ENCODE data around the gene LYL1.

The LYL1 gene

DNA sequence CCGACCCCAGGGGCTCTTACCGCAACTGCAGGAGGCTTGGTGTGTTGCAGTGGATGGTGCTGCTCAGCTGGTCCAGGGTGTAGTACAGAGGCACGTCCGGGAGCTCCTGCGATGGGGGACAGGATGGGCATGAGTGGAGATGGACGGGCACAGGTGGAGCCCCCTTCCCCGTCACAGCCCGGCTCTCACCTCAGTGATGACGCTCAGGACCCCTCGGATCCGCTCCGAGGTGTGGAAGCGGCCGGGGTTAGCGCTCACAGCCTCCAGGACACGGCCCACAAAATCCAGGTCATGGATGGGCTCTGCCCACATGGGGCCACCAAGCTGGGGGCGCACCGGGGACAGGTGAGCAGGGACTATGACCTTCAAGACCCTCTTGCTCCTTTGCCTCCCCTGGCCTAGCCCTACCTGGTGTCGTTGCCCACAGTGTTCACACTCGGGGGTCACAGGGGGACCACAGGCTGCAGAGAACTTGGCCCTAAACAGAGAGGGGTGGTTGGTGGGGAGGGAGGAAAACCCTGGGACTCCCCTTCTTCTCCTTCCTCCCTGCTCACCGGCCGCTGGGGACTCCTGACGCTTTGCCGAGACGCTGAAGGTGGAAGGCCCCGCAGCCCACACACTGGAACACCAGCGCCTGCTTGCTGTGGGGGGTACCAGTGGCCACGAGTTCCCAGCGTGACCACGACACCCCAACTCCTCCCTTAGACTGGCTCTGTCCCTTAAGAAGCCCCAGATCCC lies 6.9 kb upstream of the LYL1 start:
- no peak for DNase-seq

DNA sequence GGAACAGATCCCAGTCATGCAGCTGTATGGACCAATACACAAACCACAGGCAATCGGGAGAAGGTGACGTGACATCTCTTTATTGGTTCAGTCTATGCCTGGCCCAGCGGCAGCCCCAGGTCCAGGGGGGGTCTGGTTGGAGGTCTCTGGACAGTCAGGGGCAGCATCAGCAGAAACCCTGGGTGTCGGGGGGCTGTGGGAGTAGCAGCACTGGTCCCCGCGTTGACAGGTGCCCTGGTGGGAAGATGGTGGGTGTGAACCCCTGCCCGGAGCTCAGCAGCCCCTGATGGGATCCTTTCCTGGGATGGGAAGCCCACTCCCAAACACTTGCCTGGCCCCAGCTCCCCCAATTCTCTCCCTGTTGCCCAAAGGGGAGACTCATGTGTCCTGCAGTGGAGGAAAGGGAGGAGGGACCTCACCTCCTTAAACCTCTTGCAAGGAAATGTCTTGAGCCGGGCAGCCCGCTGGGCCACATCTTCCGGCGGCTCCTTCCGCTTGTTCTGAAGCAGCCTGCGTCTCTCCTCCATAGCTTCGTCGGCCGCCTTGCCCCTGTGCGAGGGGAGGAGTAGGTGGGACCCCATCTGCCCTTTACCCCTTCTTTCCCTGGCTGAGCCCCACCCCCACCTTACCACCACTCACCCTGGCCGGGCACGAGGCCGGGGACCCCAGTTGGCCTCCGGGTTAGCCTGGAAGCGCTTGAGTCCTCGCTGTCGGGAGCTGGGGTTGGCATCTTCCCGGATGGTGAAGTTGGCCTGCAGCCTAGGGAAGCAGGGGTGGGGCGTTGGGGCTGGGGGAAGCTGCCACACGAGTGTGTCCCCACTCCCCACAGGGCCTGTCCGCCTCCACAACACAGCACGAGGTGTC lies 2.4 kb upstream of the LYL1 start:
- no peak for DNase-seq

DNA sequence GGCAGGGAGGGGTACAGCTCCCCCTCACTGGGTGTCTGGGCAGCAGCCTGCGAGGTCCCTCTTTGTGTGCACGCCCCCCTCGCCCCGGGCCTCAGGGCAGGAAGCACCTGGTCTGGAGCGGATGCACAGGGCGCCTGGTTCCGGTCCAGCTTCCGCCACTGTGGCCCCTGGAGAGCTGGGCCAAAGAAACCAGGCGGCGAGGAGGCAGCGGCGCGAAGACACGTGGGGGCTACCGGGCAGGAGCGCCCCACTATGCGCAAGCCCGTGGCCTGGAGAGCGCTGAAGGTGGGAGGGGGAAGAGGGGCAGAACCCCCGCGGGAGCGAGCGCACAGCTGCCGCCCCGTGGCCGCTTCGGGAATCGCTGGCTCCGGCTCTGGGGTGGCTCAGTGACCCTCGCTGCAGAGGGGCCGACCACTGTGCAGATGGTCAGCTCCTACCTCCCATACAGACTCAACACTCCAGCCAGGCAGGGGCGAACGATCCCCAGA lies 1.7 kb upstream of the LYL1 start:
- no peak for DNase-seq

DNA sequence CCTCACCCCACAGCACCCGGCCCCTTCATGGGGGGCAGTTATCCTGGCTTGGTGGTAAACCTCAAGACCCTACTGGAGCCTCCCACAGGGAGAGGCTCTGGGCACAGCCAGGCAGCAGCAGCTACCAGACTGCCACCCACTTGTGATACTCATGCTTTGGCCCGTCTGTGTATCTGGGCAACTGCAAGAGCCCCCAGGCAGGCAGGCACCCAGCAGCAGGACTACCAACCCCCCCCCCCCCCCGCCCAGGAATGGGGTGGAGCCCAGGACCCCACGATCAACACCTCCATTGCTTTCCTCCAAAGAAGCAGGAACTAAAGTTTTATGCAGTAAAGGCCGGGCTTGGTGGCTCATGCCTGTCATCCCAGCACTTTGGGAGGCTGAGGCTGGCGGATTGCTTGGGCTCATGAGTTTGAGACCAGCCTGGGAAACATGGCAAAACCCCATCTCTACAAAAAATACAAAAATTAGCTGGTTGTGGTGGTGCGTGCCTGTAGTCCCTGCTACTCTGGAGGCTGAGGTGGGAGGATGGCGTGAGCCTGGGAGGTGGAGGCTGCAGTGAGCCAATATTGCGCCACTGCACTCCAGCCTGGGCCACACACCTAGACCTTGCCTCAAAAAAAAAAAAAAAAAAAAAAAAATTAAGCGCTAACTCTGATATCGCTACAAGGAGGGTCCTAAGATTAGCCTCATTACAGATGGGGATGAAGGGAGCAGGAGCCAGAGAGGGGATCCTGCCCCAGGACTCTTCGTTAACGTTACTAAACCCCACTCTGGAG lies 1.1 kb upstream of the LYL1 start:
- no peak for DNase-seq

DNA sequence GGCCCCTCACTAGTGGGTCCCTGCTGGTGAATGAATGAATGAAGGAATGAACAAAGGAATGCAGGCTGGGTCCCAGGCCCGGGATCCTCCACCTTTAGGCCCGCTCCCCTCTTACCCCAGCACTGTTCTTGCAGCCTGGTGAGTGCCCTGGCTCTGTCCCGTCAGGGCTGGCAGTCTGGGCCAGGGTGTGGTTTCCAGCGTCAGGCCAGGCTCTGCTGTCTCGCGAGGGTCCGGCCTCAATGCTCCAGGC lies 317 bp downstream of the LYL1 start:
- DNase-seq = no peak

DNA sequence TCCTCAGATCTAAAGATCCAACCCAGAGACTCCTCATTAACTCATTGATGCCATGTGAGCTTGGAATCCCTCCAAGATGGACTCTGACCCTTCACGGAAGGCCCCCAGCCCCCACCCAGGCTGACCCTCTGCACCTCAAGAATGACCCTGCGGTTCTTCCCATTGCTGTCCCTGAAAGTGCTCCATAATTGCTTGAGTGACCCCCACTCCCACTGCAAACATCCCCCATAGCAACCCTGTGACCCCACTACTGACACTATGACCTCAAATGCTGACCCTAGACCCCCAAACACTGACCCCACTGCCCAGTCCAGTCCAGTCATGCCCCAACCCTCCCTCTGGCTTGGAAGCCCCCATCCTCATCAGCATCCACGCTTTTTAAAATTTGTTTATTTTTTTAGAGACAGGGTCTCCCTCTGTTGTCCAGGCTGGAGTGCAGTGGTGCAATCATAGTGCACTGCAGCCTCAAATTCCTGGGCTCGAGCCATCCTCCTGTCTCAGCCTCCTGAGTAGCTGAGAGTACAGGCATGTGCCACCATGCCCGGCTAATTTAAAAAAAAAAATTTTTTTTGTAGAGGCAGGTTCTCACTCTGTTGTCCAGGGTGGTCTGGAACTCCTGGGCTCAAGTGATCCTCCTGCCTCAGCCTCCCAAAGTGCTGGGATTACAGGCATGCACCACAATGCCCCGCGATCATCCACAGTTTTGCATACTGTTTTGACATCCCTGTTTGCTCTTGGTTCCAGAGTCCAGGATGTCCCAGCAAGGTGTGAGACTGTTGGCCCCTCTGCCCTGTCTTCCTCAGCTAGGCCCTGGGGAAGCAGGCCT lies 855 bp downstream of the LYL1 start:
- DNase-seq = no peak

DNA sequence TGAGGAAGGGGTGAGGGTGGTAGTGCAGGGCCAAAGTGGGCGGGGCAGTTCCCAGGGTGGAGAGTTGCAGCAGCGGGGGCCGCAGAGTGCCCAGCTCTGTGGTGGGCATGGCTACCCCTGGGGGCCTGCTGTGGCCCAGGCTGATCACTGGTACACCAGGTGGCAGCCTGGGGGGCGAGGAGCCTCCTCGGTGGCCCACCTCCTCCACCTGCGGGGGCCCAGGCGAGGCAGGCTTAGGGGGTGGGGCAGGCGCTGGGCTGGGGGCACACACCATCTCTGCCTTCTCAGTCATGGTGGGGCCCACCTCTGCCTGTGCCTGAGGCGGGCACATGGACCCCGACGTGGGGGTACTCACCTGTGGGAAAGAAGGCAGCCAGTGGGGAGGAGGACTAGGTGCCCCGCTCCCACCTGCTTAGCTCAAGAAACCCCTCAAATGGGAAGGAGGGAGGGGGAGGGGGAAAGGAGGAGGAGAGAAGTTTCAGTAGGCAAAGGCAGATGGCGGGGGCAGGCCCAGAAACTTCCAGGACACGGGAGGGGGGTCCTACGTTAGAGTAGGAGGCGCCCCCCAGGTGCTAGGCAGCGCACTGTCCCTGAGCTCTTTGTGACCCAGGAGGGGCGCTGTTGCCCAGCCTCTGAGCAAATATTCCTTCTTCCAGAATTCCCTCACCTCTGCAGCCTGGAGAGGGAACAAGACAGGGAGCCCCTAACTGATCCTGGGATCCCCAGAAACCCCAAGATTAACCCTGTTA lies 1.6 kb downstream of the LYL1 start:
- DNase-seq = no peak

DNA sequence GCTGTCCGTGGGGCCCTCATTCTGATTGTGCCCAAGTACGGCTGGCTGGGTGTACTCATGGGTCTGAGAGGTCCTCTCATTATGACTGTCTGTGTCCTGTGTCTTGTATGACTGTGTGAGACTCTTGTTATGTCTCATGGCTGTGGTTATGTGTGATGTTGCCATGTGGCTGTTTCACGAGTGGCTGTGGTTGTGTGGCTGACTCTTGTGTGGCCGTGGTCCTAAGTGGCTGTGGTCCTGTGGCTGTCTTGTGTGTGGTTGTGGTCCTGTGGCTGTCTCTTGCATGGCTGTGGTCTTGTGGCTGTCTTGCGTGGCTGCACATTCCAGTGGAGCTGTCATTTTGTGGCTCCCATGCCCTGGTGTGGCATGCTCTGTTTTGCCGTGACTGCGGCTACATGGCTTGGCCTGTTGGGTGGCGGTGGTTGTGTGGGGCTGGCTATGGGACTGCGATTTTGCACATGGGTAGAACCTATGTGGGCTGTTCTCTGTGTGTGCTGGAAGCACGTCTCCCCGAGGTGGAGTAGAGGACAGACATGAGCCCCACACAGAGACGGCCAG lies 2.5 kb downstream of the LYL1 start:
- DNase-seq = no peak

DNA sequence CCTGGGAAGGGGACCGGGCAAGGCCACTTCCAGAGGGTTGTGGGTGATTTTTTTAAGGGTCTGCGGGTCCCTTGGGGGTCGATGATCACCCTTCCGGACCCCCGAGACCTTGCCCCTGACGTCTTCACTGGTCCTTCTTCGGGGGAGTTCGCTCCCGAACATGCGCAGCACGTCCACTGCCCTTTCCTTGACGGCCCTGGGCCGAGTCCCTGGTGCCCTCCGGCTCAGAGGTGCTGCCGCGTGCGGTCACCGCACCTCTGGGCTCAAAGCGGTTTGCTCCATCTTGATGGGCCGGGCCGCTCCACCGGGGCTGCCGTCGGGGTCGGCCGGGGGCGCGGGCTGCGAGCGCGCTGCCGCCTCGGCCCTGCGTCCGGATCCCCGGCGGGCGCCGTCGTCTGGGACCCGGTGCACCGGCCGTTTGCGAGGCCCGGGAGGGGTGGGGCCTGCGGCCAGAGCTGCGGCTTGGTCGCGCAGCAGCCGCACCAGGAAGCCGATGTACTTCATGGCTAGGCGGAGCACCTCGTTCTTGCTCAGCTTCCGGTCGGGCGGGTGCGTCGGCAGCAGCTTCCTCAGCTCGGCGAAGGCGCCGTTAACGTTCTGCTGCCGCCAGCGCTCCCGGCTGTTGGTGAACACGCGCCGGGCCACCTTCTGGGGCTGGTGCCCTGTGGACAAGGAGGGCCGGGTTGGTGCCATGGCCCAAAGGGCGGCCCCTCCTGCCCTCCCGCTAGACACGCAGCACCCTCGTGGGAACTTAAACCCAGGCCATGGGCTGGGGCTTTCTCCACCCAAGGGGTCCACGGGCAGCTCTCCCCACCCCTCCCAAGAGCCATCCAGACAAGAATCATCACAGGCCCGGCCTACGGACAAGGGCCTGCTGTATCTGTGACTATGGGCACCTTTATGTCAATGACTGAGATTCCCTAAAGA lies 3.3 kb downstream of the LYL1 start:
- DNase-seq = no peak

DNA sequence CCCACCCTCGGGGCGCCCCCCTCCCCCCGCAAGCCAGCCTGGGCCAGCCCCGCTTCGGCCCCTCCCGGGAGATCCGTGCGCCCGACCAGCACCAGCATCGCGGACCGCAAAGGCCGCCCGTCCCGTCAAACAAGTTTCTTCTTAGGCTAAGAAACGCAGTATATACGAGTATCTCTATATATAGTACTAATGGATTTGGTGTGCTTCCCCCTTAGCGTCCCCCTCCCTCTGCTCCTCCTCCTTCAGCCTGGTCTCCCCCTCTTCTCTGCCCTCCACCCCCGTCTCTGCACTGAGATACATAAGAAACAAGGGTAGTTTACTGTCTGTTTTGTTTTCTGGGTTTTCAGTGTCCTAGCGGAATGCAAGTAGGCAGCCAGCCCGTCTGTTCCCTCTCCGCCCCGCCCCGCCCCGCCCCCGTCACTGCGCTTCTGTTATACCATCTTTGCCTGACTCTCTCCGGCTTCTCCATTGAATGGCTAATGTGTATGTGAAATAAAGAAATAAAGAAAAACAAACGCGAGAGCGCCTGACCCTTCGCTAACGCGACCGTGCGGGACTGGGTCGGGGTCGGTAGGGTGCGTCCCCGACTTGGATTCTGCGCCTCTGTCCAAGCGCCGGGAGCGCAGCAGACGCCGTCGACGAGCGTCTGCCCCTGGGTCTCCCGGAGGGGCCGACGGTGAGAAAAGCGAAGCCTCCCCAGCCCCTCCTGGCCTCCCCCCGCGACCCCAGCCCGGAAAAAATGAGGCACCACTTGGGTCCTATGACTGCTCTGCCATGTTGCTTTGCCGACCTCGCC lies 4.2 kb downstream of the LYL1 start:
- DNase-seq = no peak

DNA sequence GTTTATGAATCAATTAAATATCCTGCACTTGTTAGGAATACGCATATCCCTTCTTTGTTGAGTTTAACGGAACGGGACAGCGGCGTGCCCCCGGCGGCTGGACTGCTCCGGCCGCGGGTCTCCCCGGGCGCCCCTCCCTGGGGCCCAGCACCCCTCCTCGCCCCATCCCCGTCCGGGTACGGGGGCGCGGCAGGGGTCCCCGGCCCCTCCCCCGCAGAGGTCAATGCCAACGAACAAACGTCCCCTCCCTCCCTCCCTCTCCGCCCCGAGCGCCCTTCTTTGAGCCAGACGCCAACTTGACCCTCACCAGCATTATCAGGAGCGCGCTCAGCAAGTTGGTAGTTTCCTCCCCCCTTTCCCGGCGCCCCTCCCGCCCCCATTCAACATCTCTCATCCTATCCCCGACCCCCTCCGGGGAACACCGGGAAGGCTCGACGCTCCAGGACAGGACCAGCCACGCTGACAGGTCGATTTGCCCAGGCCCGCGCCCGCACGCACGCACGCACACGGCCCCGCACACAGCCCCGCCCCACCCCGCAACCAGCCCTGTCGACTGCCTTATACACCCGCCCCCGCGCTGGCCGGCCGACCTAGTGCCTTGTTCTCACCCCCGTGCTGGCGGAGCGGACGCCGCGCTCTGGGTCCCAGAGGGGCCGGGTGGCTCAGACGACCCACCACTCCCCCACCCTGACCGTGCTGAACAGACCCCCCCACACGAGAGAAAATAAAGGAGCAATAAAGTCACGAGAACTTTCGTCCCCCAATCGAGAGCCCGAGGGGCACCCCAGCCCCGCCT lies 5.0 kb downstream of the LYL1 start:
- no peak for DNase-seq

DNA sequence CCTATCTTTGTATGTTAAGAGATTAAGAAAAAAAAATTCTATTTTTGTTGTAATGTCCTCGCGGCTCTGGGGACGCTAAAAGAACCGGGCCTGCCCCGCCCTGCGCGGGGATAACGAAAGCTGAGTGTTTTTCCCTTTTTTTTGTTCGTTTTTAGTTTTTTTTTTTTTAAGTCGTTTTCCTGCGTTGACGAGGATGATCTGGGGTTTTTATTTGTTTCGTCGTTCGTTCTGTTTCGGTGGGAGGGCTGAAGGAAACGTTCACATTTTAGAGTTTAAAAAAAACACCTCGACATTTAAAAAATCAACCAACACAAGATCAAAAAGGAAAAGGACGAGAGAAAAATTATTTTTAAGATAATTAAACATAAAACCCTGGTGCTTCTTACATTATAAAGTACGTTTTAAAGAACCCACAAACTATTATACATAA lies 5.6 kb downstream of the LYL1 start:
- DNase-seq = no peak

DNA sequence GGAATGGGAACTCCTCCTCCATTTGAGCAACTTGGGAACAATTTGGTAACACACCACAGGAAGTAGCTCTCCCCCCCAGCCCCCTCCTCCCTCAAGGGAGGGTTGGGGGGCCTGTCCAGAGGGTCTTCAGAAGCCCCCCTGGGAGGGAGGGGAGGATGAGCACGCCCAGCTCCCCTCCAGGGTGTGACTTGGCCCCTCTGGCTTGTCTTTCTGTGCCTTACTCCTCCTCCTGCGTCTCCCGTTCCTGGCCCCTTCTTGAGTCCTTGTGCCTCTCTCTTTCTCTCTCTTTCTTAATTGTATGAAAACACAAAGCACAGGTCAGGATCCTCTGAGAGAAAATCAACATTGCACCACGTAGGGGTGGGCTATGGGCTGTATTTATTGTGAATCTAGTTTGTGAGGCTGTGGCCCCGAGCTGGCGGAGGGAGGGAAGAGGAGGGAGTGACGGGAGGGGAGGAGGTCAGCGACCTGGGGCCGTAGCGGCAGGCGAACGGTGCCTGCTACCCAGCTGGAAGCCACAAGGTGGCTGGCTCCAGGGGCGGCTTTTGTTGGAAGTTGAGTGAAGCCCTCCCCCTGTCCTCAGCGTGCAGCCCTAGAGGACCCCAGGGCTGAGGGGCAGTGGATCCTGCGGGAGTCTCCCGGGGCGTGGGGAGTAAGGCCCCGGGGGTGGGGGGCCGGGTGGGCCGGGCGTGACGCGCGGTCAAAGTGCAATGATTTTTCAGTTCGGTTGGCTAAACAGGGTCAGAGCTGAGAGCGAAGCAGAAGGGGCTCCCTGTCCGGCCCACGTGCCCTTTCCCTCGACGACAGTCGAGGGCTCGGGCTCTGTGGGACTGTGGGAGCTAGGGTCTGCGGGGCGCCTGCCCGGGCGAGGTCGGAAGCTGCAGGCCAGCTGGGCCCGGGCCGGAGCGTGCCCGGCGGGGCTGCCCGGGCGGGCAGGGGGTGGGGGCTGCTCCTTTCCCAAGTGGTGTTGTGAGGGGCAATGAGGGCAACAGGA lies 6.4 kb downstream of the LYL1 start:
- peak; percentile 68 for DNase-seq

DNA sequence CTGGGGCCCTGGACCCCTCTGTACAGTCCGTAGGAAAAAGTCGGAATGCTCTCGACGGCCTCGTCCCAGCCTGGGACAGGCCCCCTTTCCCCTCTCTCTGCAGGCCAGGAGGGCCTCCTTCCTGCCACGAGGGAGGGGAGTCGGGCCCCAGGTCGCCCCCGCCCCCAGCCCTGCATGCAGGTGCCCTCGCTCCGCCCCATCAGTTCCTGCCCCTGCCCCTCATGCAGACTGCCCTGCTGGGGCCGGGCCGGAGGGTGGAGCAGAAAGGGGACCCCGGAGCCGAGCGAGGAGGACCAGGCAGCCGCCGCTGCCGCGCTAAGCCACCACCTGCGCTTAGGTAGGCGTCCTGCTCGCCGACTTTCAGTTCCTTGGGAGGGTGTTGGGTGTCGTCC lies 7.3 kb downstream of the LYL1 start:
- DNase-seq = no peak

DNA sequence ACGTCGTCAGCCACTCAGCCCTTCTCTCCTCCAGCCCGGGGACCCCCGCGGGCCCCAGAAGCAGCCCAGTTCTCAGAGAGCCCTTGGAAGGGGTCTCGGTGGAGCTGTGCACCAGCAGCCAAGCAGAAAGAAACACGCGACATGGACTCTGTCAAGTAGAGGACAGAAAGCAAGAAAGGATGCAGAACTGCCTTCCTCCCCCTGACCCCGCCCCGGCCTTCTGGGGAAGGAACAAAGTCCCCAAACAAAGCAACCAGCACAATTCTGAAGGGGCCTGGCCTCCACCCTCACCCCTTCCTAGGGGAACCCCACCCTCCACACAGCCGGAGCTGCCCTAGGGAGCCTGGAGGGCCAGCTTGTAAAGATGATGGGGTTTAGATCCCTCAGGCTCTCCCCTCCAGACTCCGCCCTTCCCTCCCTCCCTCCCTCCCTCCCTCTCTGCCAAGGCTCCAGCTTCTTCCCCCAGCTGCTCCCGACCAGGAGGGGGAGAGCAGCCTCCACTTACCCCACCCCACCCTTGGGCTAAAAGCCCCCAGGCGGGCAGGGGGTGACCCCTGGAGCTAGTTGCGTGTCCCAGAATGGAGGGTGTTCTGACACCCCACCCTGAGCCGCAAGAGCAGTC lies 7.8 kb downstream of the LYL1 start:
- no peak for DNase-seq

DNA sequence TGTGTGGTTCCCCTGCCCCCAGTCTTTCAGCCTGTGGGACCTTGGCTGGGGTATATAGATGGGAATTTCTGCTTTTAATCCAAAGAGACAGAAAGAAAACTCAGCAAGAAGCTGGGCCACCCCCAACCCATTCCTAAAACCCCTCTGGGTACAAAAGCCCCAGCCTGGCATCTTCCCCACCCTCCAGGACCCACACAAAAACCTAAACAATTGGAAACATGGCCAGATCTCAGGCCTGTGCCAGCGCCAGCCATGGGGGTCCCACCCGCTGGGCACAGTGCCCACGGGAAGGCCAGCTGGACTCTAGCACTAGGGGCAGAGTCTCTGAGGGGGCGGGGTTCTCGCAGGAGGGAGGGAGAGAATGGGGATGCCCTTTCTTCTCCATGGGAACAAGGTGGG lies 8.6 kb downstream of the LYL1 start:
- DNase-seq = peak; percentile 64
